Stimulated activated CD8-positive, alpha-beta memory T cell treated with anti-CD3 and anti-CD28 coated beads, Interleukin-15, amount 100 ng/mL, for 1 hour (primary cell): ENCODE data around the gene STK36.

Experiments
- DNase-seq: peaks from one replicate; pipeline ENCODE4 v3.0.0-alpha.2; 2020; ENCODE audit warnings: low read depth

The STK36 gene

GRCh38 chr2:218720048-218721041, 48.5 kb downstream of the STK36 start:
- DNase-seq: no peak

GRCh38 chr2:218721488-218721887, 49.6 kb downstream of the STK36 start:
- no peak for DNase-seq

- DNase-seq: no peak
Observed at GRCh38 chr2:218721934-218722333, 50.0 kb downstream of the STK36 start.

- DNase-seq: no peak
Observed at GRCh38 chr2:218722419-218722818, 50.5 kb downstream of the STK36 start.

GRCh38 chr2:218722876-218723785, 51.2 kb downstream of the STK36 start:
- DNase-seq: no peak

GRCh38 chr2:218726004-218726574, 54.2 kb downstream of the STK36 start:
- no peak for DNase-seq

GRCh38 chr2:218727502-218728165, 55.7 kb downstream of the STK36 start:
- no peak for DNase-seq

- DNase-seq: no peak
Observed at GRCh38 chr2:218729640-218730039, 57.8 kb downstream of the STK36 start.

GRCh38 chr2:218732052-218732760, 60.3 kb downstream of the STK36 start:
- DNase-seq: no peak

- DNase-seq: no peak
Observed at GRCh38 chr2:218732761-218733158, 60.9 kb downstream of the STK36 start.

- DNase-seq: no peak
Observed at GRCh38 chr2:218733171-218734021, 61.5 kb downstream of the STK36 start.

- no peak for DNase-seq
Observed at GRCh38 chr2:218734190-218734975, 62.5 kb downstream of the STK36 start.

GRCh38 chr2:218736531-218736930, 64.6 kb downstream of the STK36 start:
- no peak for DNase-seq

- no peak for DNase-seq
Observed at GRCh38 chr2:218743068-218743467, 71.2 kb downstream of the STK36 start.

- DNase-seq: no peak
Observed at GRCh38 chr2:218744615-218745014, 72.7 kb downstream of the STK36 start.

- no peak for DNase-seq
Observed at GRCh38 chr2:218745160-218745558, 73.3 kb downstream of the STK36 start.

- DNase-seq: no peak
Observed at GRCh38 chr2:218745559-218746469, 73.9 kb downstream of the STK36 start.

GRCh38 chr2:218746470-218746795, 74.5 kb downstream of the STK36 start:
- DNase-seq: no peak
